HepG2 (cell line): ENCODE results near the gene KRTAP25-1. TPM values are rescaled to one million over a fixed set of nuclear protein-coding genes. Genes with fewer than 3 reads are reported as not detected.

Source experiments
- ATAC-seq: fragments of 200-7000 bp; cut with Tn5 transposase; 3 replicates; pipeline ENCODE4 v1.9.1; 2020; ENCODE audit warnings: mild to moderate bottlenecking, moderate library complexity
- BruUV-seq: library from RNA; stranded (reverse); fragments of 400-500 nt; replicated peaks from 2 replicates; lab custom pipeline; 2021; lab: Mats Ljungman, UMichigan
- CTCF ChIA-PET: fragments of 300-600 bp; formaldehyde crosslinking; extraction: SDS; loops from one replicate; lab custom pipeline; 2021; ENCODE audit warnings: low total read pairs, inconsistent platforms, low intra/inter-chr PET ratio; lab: Yijun Ruan, JAX
- POLR2A ChIA-PET: fragments of 350-600 bp; sonication (Branson Sonifier 250); formaldehyde crosslinking; loops from one replicate; lab custom pipeline; 2020; ENCODE audit warnings: antibody characterized with exemption, inconsistent platforms; lab: Yijun Ruan, JAX
- DNase-seq: peaks from one replicate; pipeline ENCODE4 v3.0.0-alpha.2; 2015; ENCODE audit warnings: low spot score
- FAIRE-seq: peaks from 3 replicates; lab custom pipeline; 2011; peaks lifted over from hg19 to GRCh38; lab: Jason Lieb, UNC
- H2AFZ ChIP-seq: one replicate; pipeline ENCODE4 v1.6.1; 2011; ENCODE audit warnings: low read length, inconsistent platforms
- H3K27ac ChIP-seq: fragments of 300-600 bp; 3 replicates; pipeline ENCODE4 v1.8.0; 2011; ENCODE audit warnings: mixed run types, mild to moderate bottlenecking, mixed read lengths, low read length, inconsistent platforms; ENCODE audit not compliant: insufficient read depth; ENCODE audit errors: extremely low read length
- H3K27me3 ChIP-seq, 2 experiments: fragments of 200-600 bp in 1 of 2; 2 replicates in 1 of 2; 3 replicates in 1 of 2; pipeline versions ENCODE4 v1.6.0 to v1.8.0; 2011; ENCODE audit warnings: low read length in 2 of 2, mild to moderate bottlenecking in 2 of 2, moderate library complexity in 2 of 2, inconsistent platforms in 1 of 2; ENCODE audit not compliant: insufficient read depth in 2 of 2, control insufficient read depth in 1 of 2
- H3K36me3 ChIP-seq, 2 experiments: fragments of 200-600 bp in 1 of 2; replicated peaks in 1 of 2; 2 replicates in 1 of 2; 3 replicates in 1 of 2; pipeline versions ENCODE4 v1.5.1 to v1.8.0; 2011; ENCODE audit warnings: low read length in 2 of 2, inconsistent platforms in 1 of 2; ENCODE audit not compliant: insufficient read depth in 2 of 2, control insufficient read depth in 1 of 2
- H3K4me1 ChIP-seq: 2 replicates; pipeline ENCODE4 v1.5.1; 2012; ENCODE audit warnings: low read length, inconsistent platforms; ENCODE audit not compliant: insufficient read depth
- H3K4me2 ChIP-seq: 2 replicates; pipeline ENCODE4 v1.6.0; 2011; ENCODE audit warnings: low read depth, low read length, inconsistent platforms
- H3K4me3 ChIP-seq, 3 experiments: fragments of 200-600 bp in 1 of 3; sonication (generic), shearing (Covaris generic) in 1 of 3; replicated peaks in 1 of 3; 2 replicates each; pipeline ENCODE4 v1.5.1; 2011 to 2016; ENCODE audit warnings: low read length in 3 of 3, inconsistent platforms in 2 of 3, low read depth in 2 of 3, mild to moderate bottlenecking in 2 of 3, control low read depth in 1 of 3, mixed read lengths in 1 of 3; ENCODE audit not compliant: insufficient read depth in 1 of 3
- H3K79me2 ChIP-seq: one replicate; pipeline ENCODE4 v1.6.1; 2011; ENCODE audit warnings: low read length, inconsistent platforms; ENCODE audit not compliant: insufficient read depth
- H3K9ac ChIP-seq: 2 replicates; pipeline ENCODE4 v1.6.0; 2011; ENCODE audit warnings: mild to moderate bottlenecking, low read depth, low read length, inconsistent platforms; ENCODE audit not compliant: insufficient read depth
- H3K9me3 ChIP-seq: 2 replicates; pipeline ENCODE4 v1.5.1; 2012; ENCODE audit warnings: mild to moderate bottlenecking, low read length
- H4K20me1 ChIP-seq: 2 replicates; pipeline ENCODE4 v1.6.0; 2011; ENCODE audit warnings: inconsistent platforms, mild to moderate bottlenecking, low read length, moderate library complexity; ENCODE audit not compliant: insufficient read depth
- CENPBD1 ChIP-seq: sonication (generic); formaldehyde crosslinking; IDR thresholded peaks from 2 replicates; pipeline ENCODE4 v1.8.0; 2022; ENCODE audit warnings: missing genetic modification reagents, low read depth, mild to moderate bottlenecking, borderline replicate concordance
- ISX ChIP-seq: sonication (generic); formaldehyde crosslinking; conservative IDR thresholded peaks from 2 replicates; pipeline ENCODE4 v1.5.0; 2020; ENCODE audit warnings: missing genetic modification reagents
- NAIF1 ChIP-seq: sonication (generic); formaldehyde crosslinking; IDR thresholded peaks from 2 replicates; pipeline ENCODE4 v1.5.0; 2020; ENCODE audit warnings: mild to moderate bottlenecking, missing genetic modification reagents, borderline replicate concordance
- RBM22 ChIP-seq: fragments of 200-400 bp; formaldehyde crosslinking; optimal IDR thresholded peaks from 2 replicates; pipeline ENCODE3; 2017; ENCODE audit warnings: mild to moderate bottlenecking, low read length, moderate library complexity
- TOPORS ChIP-seq: sonication (generic); formaldehyde crosslinking; IDR thresholded peaks from 2 replicates; pipeline ENCODE4 v1.8.0; 2023; ENCODE audit warnings: mild to moderate bottlenecking, missing genetic modification reagents
- ZNF10 ChIP-seq: sonication (generic); formaldehyde crosslinking; IDR thresholded peaks from 2 replicates; pipeline ENCODE4 v1.4.0; 2020; ENCODE audit warnings: mild to moderate bottlenecking, low read depth, missing genetic modification reagents, borderline replicate concordance
- ZNF207 ChIP-seq: fragments of 450-650 bp; IDR thresholded peaks from 2 replicates; pipeline ENCODE4 v1.6.1; 2016; ENCODE audit warnings: antibody characterized with exemption, borderline replicate concordance
- ZNF3 ChIP-seq: IDR thresholded peaks from 2 replicates; pipeline ENCODE4 v1.7.0; 2017; ENCODE audit warnings: inconsistent platforms
- ZNF367 ChIP-seq: sonication (generic); formaldehyde crosslinking; IDR thresholded peaks from 2 replicates; pipeline ENCODE4 v1.4.0; 2020; ENCODE audit warnings: missing genetic modification reagents, borderline replicate concordance
- ZNF431 ChIP-seq: sonication (generic); formaldehyde crosslinking; IDR thresholded peaks from 2 replicates; pipeline ENCODE4 v1.9.0; 2022; ENCODE audit warnings: missing genetic modification reagents, low read depth, mild to moderate bottlenecking, borderline replicate concordance
- ZNF614 ChIP-seq: IDR thresholded peaks from 2 replicates; pipeline ENCODE4 v1.6.1; 2018; ENCODE audit warnings: missing biosample characterization, missing genetic modification reagents, inconsistent platforms, borderline replicate concordance
- ZNF616 ChIP-seq: sonication (generic); formaldehyde crosslinking; IDR thresholded peaks from 2 replicates; pipeline ENCODE4 v1.5.0; 2020; ENCODE audit warnings: low read depth, mild to moderate bottlenecking, missing genetic modification reagents
- ZNF7 ChIP-seq: IDR thresholded peaks from 2 replicates; pipeline ENCODE4 v1.6.1; 2016; ENCODE audit warnings: missing biosample characterization, missing genetic modification reagents
- ZSCAN29 ChIP-seq: sonication (generic); formaldehyde crosslinking; conservative IDR thresholded peaks from 2 replicates; pipeline ENCODE4 v1.4.0; 2020; ENCODE audit warnings: mild to moderate bottlenecking, missing genetic modification reagents
- WGBS: methylation state at CpG from one replicate; pipeline ENCODE4 v1.1.6; 2017; ENCODE audit warnings: low lambda C conversion rate; 5-methylcytosine and 5-hydroxymethylcytosine counted together
- in situ Hi-C: cut with HindIII; loops from 2 replicates; pipeline ENCODE4 v1.10.0; 2017; ENCODE audit warnings: low pct_unique_long_range_greater_than_20kb; ENCODE audit not compliant: extremely low pct_ligation_motif_present
- intact Hi-C: fragments of 100-400 bp; cut with micrococcal nuclease; formaldehyde crosslinking; loops from one replicate; pipeline ENCODE4 v1.10.0; 2022; ENCODE audit not compliant: unreplicated experiment
- polyA plus RNA-seq, 8 experiments: library from polyadenylated mRNA; depleted of rRNA in 3 of 8; stranded (reverse) in 7 of 8; unstranded in 1 of 8; fragments of >200 nt; fragmentation: Illumina TruSeq in 4 of 8; extraction: Trizol in 4 of 8; gene quantifications; 2 replicates each; pipeline versions ENCODE4 v1.2.1 to v1.2.3, GENCODE V29; 2011 to 2016; ENCODE audit warnings: low read depth in 4 of 8, missing spikeins in 1 of 8, mixed read lengths in 1 of 8; ENCODE audit not compliant: insufficient read depth in 1 of 8
- total RNA-seq, 5 experiments: library from RNA; depleted of rRNA; stranded (reverse); fragments of >200 nt; fragmentation: Illumina TruSeq; extraction: Trizol; gene quantifications; 2 replicates each; pipeline ENCODE4 v1.2.3, GENCODE V29; 2016; ENCODE audit warnings: low read depth in 1 of 5
- TF ChIP-seq, protein P1 (sequence below): sonication (generic); formaldehyde crosslinking; IDR thresholded peaks from 2 replicates; pipeline ENCODE4 v1.5.1; 2020; ENCODE audit warnings: mild to moderate bottlenecking, missing genetic modification reagents, borderline replicate concordance
- TF ChIP-seq, protein P2 (sequence below): fragments of 450-650 bp; IDR thresholded peaks from 2 replicates; pipeline ENCODE4 v1.6.1; 2017

The KRTAP25-1 gene
- total and polyA plus RNA-seq, 2 of the 13 experiments (the other 11 are each of a cell fraction or from before 2014, with no cell fraction given): not detected

DNA sequence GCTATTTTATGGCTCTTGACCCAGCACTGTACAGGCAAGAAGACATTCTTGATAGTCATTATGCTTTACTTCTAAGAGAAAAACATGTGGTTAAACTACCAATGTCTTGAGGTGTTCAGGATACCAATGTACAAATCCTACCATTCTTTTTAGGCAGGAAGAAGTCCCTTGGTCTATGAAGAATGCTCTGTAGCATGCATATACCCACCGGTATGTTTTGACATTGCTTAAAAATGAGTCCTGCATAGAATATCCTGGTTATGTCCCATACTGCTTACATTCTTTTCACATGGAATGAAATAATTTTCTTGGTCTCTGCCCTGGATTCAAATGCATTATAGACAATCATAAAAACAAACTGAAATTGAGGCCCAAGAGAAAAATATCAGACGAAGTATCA, 43.4 kb upstream of the KRTAP25-1 start:
- TF ChIP-seq TOPORS (CRISPR knock-in tag): no peak
- no peak for TF ChIP-seq ZNF431
- TF ChIP-seq NAIF1 (CRISPR knock-in tag): no peak
- TF ChIP-seq ZNF207: no peak
- no peak for TF ChIP-seq ZNF7
- Histone ChIP-seq H3K36me3 (no peaks in the 10 kb centered on the region), H3K4me1 (no peaks in the 10 kb centered on the region), H3K9me3 (peaks cover 86% of the 10 kb centered on the region), H3K9ac (no peak overlapping the region), H3K4me2 (no peak overlapping the region), H3K79me2 (no peaks in the 10 kb centered on the region), H4K20me1 (no peaks in the 10 kb centered on the region), H2AFZ (no peak overlapping the region), H3K27me3 (no peaks in the 10 kb centered on the region), H3K27ac (no peak overlapping the region), H3K4me3 (no peak overlapping the region)
- ATAC-seq (no peak), FAIRE-seq (no peak), DNase-seq (no peak)
- in situ Hi-C loops (loop anchor here (25.0 kb wide), 1 partner anchor 755 kb away; no protein-coding TSS in a partner anchor), intact Hi-C loops (no loop called here)
- ChIA-PET POLR2A (no interaction called here), CTCF (no interaction called here)
- 35% methylated on average over 2 of the region's 2 CpGs for WGBS
- no TSS peak for BruUV-seq

DNA sequence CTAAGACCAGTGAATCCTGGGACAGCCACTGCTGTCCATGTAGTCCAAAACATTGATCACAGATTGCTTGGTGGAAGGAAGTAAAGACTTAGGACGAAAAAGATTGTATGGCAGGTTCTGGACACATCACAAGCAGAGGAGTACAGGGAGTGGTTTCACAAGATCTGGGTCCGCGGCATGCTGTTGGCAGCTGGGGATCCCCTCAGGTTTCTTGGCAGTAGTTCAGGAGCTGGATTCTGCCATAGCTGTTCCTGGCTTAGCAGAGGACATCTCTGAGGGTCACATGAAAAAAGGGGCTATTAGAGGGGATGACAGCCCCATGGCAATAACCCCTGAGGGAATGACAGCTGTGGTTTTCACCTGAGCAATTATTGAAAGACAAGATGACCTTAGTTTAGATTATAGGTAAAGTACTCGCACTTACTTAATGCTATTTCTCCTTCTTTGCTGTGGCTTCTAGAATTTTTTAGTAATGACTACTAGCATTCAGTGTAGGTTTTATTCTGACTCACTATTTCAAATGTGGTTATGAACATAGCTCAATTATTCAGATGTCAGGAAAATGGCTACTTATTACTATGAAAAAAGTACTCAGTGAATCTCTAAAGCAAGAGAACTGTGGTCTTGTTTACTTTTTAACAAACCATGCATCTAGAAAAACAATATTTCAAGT, 40.0 kb upstream of the KRTAP25-1 start:
- no TSS peak for BruUV-seq
- POLR2A ChIA-PET: no interaction called here
- 0% methylated on average over 4 of the region's 4 CpGs for WGBS
- Histone ChIP-seq H3K4me3 (no peak overlapping the region), H3K79me2 (no peaks in the 10 kb centered on the region), H2AFZ (no peak overlapping the region), H3K9ac (no peak overlapping the region), H3K9me3 (peaks cover 91% of the 10 kb centered on the region), H3K4me1 (no peaks in the 10 kb centered on the region), H3K36me3 (no peaks in the 10 kb centered on the region), H3K27ac (no peak overlapping the region), H3K27me3 (no peaks in the 10 kb centered on the region), H3K4me2 (no peak overlapping the region), H4K20me1 (no peaks in the 10 kb centered on the region)
- DNase-seq: no peak
- in situ Hi-C loops: loop anchor here (25.0 kb wide), 1 partner anchor 758 kb away; no protein-coding TSS in a partner anchor
- no peak for ATAC-seq
- intact Hi-C loops: no loop called here
- CTCF ChIA-PET: no interaction called here
- FAIRE-seq: no peak
- TF ChIP-seq CENPBD1 (CRISPR knock-in tag) (no peak), ZNF10 (CRISPR knock-in tag) (no peak), ZNF367 (CRISPR knock-in tag) (no peak), ISX (CRISPR knock-in tag) (no peak), ZSCAN29 (CRISPR knock-in tag) (no peak), ZNF614 (CRISPR knock-in tag) (no peak), RBM22 (no peak), ZNF3 (CRISPR knock-in tag) (no peak), ZNF616 (no peak)
- TF ChIP-seq, protein P1, sequence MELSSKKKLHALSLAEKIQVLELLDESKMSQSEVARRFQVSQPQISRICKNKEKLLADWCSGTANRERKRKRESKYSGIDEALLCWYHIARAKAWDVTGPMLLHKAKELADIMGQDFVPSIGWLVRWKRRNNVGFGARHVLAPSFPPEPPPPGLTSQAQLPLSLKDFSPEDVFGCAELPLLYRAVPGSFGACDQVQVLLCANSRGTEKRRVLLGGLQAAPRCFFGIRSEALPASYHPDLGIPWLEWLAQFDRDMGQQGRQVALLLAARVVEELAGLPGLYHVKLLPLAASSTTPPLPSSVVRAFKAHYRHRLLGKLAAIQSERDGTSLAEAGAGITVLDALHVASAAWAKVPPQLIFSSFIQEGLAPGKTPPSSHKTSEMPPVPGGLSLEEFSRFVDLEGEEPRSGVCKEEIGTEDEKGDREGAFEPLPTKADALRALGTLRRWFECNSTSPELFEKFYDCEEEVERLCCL (CRISPR knock-in tag): no peak
- TF ChIP-seq, protein P2, sequence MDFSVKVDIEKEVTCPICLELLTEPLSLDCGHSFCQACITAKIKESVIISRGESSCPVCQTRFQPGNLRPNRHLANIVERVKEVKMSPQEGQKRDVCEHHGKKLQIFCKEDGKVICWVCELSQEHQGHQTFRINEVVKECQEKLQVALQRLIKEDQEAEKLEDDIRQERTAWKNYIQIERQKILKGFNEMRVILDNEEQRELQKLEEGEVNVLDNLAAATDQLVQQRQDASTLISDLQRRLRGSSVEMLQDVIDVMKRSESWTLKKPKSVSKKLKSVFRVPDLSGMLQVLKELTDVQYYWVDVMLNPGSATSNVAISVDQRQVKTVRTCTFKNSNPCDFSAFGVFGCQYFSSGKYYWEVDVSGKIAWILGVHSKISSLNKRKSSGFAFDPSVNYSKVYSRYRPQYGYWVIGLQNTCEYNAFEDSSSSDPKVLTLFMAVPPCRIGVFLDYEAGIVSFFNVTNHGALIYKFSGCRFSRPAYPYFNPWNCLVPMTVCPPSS: no peak
